HG03439 (cell line): ENCODE data around the gene PGF.

Experiments used
- ATAC-seq: cut with Tn5 transposase; IDR thresholded peaks from one replicate; pipeline ENCODE4 v1.9.1; 2021; ENCODE audit warnings: mild to moderate bottlenecking, moderate library complexity; ENCODE audit not compliant: unreplicated experiment

The PGF gene

DNA sequence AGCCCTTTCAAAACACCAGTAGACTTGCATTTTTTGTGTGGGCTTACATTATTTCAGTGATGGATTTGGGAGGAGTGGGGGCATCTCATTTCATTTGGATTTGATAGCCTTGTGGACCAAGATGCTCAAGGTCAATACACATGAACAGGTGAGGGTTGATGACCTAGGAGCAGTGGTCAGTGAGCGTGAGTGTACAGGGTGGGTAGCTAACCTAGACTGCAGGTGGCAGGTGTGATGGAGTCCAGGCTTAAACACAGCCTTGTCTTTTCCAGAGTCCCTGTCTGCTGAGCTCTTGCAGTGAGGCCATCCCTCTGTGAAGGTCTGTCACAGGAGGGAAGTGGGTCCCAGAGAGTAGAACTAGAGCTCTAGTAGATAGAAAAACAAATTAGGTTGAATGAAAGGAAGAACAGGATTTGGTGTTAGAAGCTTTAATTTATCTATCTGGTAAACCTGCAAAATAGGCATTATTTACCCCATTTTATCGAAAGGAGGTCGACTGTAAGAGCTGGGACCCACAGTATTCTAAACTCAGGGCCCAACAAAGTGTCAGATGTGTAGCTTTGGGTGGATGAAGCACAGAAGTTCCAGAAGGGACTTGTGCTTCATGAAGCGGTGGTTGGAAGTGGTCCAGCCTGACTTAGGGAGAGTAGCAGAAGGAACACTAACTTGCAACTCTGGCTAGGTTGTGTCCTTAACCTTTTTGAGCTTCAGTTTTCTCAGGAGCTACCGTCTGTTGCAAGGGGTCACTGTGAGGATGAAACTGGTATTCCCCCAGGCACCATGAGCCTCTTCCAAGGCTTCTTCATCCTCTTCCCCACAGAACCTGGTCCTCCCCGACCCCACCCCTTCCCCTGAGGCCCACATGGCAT, 50.5 kb downstream of the PGF start:
- ATAC-seq = no peak

- ATAC-seq = no peak
These were observed 52.3 kb downstream of the PGF start for GRCh38 chr14:74902941-74903705.

DNA sequence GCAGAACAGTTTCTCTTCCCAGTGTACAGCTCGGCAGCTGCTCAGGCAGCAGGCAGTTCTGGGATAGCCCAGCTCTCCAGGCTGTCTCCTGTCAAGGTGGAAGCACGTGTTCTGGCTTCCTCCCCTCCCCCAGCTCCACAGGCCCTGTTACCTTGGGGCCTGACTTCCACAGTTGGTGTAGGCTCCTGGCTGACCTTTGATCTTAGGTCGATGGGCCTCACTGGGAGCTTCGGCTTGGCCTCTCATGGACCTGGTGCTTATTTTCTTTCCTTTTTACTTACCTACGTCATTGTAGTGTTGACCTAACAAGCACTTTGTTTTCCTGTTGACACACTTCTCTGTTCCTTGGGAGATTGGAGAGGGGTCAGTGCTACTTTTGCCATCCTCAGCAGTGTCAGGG, 56.7 kb downstream of the PGF start:
- ATAC-seq = no peak

GRCh38 chr14:74898083-74898482, 57.3 kb downstream of the PGF start:
- ATAC-seq = no peak

- ATAC-seq = no peak
These were observed 57.8 kb downstream of the PGF start for GRCh38 chr14:74897642-74898041.

DNA sequence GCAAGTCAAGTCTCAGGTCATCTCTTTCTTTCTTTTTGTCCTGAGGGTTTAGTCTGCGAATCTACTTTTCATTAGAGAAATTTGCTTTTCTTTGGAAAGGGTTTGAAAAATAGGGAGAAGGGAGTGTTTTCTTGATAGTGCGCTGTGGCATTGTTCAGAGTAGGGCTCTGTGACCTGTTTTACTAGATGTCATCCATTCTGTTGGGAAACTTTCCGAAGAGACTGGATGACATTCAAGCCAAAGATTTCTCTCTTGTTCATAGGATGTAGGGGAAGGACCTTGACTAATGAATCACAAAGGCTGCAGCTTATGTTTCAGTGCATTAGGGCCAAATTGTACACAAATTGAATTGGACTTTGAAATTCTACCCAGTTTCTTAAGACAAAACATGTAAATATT, 59.0 kb downstream of the PGF start:
- no peak for ATAC-seq

- ATAC-seq = no peak
These were observed 61.7 kb downstream of the PGF start for GRCh38 chr14:74893614-74894091.

DNA sequence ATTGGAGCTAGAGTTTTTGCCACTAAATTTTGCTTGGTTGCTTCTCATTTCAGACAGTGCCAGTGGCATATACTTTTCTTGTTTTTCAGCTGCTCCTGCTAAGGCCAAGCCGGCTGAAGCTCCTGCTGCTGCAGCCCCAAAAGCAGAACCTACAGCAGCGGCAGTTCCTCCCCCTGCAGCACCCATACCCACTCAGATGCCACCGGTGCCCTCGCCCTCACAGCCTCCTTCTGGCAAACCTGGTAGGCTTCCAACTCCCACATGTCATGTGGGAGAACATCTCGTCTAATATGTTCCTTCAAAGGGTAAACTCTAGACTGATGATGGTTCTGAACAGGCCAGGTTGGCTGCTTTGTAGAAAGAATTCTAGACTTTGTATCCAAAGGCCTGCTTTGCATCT, 62.7 kb downstream of the PGF start:
- no peak for ATAC-seq

- ATAC-seq = no peak
These were observed 63.5 kb downstream of the PGF start for GRCh38 chr14:74891870-74892269.
